Ovary (tissue), 9 donors: ENCODE results near the gene DEDD. TPM values are rescaled to one million over a fixed set of nuclear protein-coding genes. Genes with fewer than 3 reads are reported as not detected.

Experiments used
- DNase-seq, 5 donors: peaks; one replicate each; pipeline ENCODE4 v3.0.0-alpha.2; 2019 to 2020
- H3K27ac ChIP-seq, 2 donors: fragments of 200-600 bp; one replicate each; pipeline versions ENCODE4 v1.5.1 to v1.8.0; 2019 to 2022
- H3K27me3 ChIP-seq: fragments of 200-600 bp; one replicate; pipeline ENCODE4 v1.8.0; 2022
- H3K36me3 ChIP-seq: fragments of 200-600 bp; sonication (generic); one replicate; pipeline ENCODE4 v1.5.1; 2019
- H3K4me1 ChIP-seq: one replicate; pipeline ENCODE4 v1.8.1; 2013; ENCODE audit warnings: mild to moderate bottlenecking, moderate library complexity; ENCODE audit not compliant: insufficient read depth
- H3K4me3 ChIP-seq: fragments of 200-600 bp; sonication (generic); one replicate; pipeline ENCODE4 v1.5.1; 2017
- H3K9me3 ChIP-seq, 2 donors: fragments of 200-600 bp in 1 of 2; sonication (generic) in 1 of 2; one replicate each; pipeline versions ENCODE4 v1.5.1 to v1.8.1; 2013 to 2019; ENCODE audit warnings: mild to moderate bottlenecking in 1 of 2, moderate library complexity in 1 of 2
- CTCF ChIP-seq, 3 donors: fragments of 450-650 bp in 2 of 3; fragments of 200-600 bp in 1 of 3; IDR thresholded peaks; one replicate each; pipeline versions ENCODE4 v1.5.1 to v1.8.0; 2016 to 2022; ENCODE audit warnings: antibody characterized with exemption in 3 of 3, mild to moderate bottlenecking in 1 of 3
- EP300 ChIP-seq: sonication (generic); formaldehyde crosslinking; IDR thresholded peaks from one replicate; pipeline ENCODE4 v1.6.1; 2017; ENCODE audit warnings: antibody characterized with exemption
- POLR2A ChIP-seq: fragments of 450-650 bp; IDR thresholded peaks from one replicate; pipeline ENCODE4 v1.6.1; 2017; ENCODE audit warnings: antibody characterized with exemption, mild to moderate bottlenecking, moderate library complexity
- WGBS, 3 donors: extraction: QIAGEN DNeasy Blood & Tissue Kit in 1 of 3; methylation state at CpG; one replicate each; pipeline versions ENCODE4 v1.1.5 to v1.1.7; 2013 to 2017; 5-methylcytosine and 5-hydroxymethylcytosine counted together
- intact Hi-C, 4 donors: fragments of 100-400 bp; cut with DNase I; formaldehyde crosslinking; loops; one replicate each; pipeline versions ENCODE4 v1.11.0 to v1.15.1; 2022 to 2023
- polyA plus RNA-seq, 2 donors: library from polyadenylated mRNA; stranded (reverse); fragments of 200-250 nt in 1 of 2; fragments of 350-450 nt in 1 of 2; fragmentation: Illumina TruSeq in 1 of 2; extraction: RNeasy Lipid Tissue Mini Kit (QIAGEN cat#74804) in 1 of 2; gene quantifications; one replicate each; pipeline ENCODE4 v1.2.3, GENCODE V29; 2013 to 2014
- total RNA-seq, 7 donors: library from RNA; depleted of rRNA in 2 of 7; stranded (reverse); fragments of >200 nt in 2 of 7; fragmentation: NEBNext Ultra II Directional in 3 of 7; extraction: Animal tissue kit (Norgen Biotek cat#: 25700) in 3 of 7; gene quantifications; one replicate each; pipeline versions ENCODE4 v1.1.0 to v1.2.4, GENCODE V29; 2016 to 2023
- donor health status: DM: no; HTN: no; CAD: no; lungs with moderate emphysema.
- donor health status: DM: no; HTN: no; CAD: no.
- donor health status: Bipolar disorder and iron deficiency.
- donor health status: DM: yes; HTN: yes; CAD: no.
- donor health status: DM: no; HTN: no; CAD: no.
- donor health status: DM: yes; HTN: yes; CAD: no.

The DEDD gene
- total and polyA plus RNA-seq, 9 donors = 19.0 to 53.9 (median 38.1) TPM

GRCh38 chr1:161130266-161130665 is 2.2 kb downstream of the DEDD start:
- H3K36me3 ChIP-seq = no peaks in the 10 kb centered on the region
- TF ChIP-seq EP300 = no peak
- no peak for TF ChIP-seq CTCF (IDR thresholded peaks at IDR 0.05)
- TF ChIP-seq POLR2A = no peak
- 24 to 39% (median 36%) methylated on average over 1 of the region's 1 CpG for WGBS, 3 donors
- no peak overlapping the region for H3K4me3 ChIP-seq
- no peak overlapping the region for H3K27ac ChIP-seq
- no peak for DNase-seq
- intact Hi-C loops = no loop called here
- no peaks in the 10 kb centered on the region for H3K27me3 ChIP-seq
- H3K9me3 ChIP-seq = no peaks in the 10 kb centered on the region
- H3K4me1 ChIP-seq = peaks cover 5% of the 10 kb centered on the region

GRCh38 chr1:161128591-161129420 is 3.7 kb downstream of the DEDD start:
- H3K27me3 ChIP-seq = no peaks in the 10 kb centered on the region
- TF ChIP-seq POLR2A (no peak), EP300 (no peak), CTCF (IDR thresholded peaks at IDR 0.05) (no peak)
- 84 to 92% (median 89%) methylated on average over 4 of the region's 4 CpGs for WGBS, 3 donors
- intact Hi-C loops = no loop called here
- H3K9me3 ChIP-seq = no peaks in the 10 kb centered on the region
- no peak overlapping the region for H3K27ac ChIP-seq
- no peaks in the 10 kb centered on the region for H3K36me3 ChIP-seq
- DNase-seq = no peak
- peaks cover 5% of the 10 kb centered on the region for H3K4me1 ChIP-seq
- no peak overlapping the region for H3K4me3 ChIP-seq

- Histone ChIP-seq H3K4me1 (peaks cover 4% of the 10 kb centered on the region), H3K27me3 (no peaks in the 10 kb centered on the region), H3K9me3 (no peaks in the 10 kb centered on the region), H3K4me3 (no peak overlapping the region), H3K27ac (no peak overlapping the region), H3K36me3 (no peaks in the 10 kb centered on the region)
- TF ChIP-seq POLR2A (no peak), CTCF (IDR thresholded peaks at IDR 0.05) (no peak), EP300 (no peak)
- WGBS, 3 donors = 84 to 90% (median 89%) methylated on average over 2 of the region's 2 CpGs
- intact Hi-C loops = no loop called here
- DNase-seq = no peak
Observed at GRCh38 chr1:161127649-161128048, 4.8 kb downstream of the DEDD start.

- 77 to 80% (median 80%) methylated on average over 6 of the region's 6 CpGs for WGBS, 3 donors
- intact Hi-C loops = no loop called here
- Histone ChIP-seq H3K27ac (no peak overlapping the region), H3K4me3 (no peak overlapping the region), H3K27me3 (no peaks in the 10 kb centered on the region), H3K9me3 (no peaks in the 10 kb centered on the region), H3K36me3 (no peaks in the 10 kb centered on the region), H3K4me1 (peaks cover 13% of the 10 kb centered on the region)
- TF ChIP-seq POLR2A (no peak), EP300 (no peak), CTCF (IDR thresholded peaks at IDR 0.05) (no peak)
- no peak for DNase-seq
Observed at GRCh38 chr1:161122967-161123366, 9.5 kb downstream of the DEDD start.
